Glutamatergic neuron (in vitro differentiated cells): ENCODE data around the gene PLA2G2E. TPM values are rescaled to one million over a fixed set of nuclear protein-coding genes. Genes with fewer than 3 reads are reported as not detected.

ENCODE experiments used
- DNase-seq: peaks from one replicate; pipeline ENCODE4 v3.0.0; 2022
- H3K27ac Mint-ChIP-seq: one replicate; pipeline ENCODE4 v1.8.0; 2020; ENCODE audit warnings: mild to moderate bottlenecking, mixed read lengths, inconsistent platforms; ENCODE audit not compliant: unreplicated experiment
- H3K27me3 Mint-ChIP-seq: one replicate; pipeline ENCODE4 v1.8.0; 2020; ENCODE audit warnings: mild to moderate bottlenecking, moderate library complexity, mixed read lengths, inconsistent platforms; ENCODE audit not compliant: unreplicated experiment
- H3K36me3 Mint-ChIP-seq: one replicate; pipeline ENCODE4 v1.8.0; 2020; ENCODE audit warnings: mild to moderate bottlenecking, mixed read lengths, inconsistent platforms; ENCODE audit not compliant: unreplicated experiment
- H3K4me1 Mint-ChIP-seq: one replicate; pipeline ENCODE4 v1.8.0; 2020; ENCODE audit warnings: mild to moderate bottlenecking, low read depth, mixed read lengths, inconsistent platforms; ENCODE audit not compliant: unreplicated experiment
- H3K4me3 Mint-ChIP-seq: one replicate; pipeline ENCODE4 v1.8.0; 2020; ENCODE audit warnings: mild to moderate bottlenecking, mixed read lengths, inconsistent platforms; ENCODE audit not compliant: unreplicated experiment
- H3K9me3 Mint-ChIP-seq: one replicate; pipeline ENCODE4 v1.8.0; 2020; ENCODE audit warnings: mild to moderate bottlenecking, moderate library complexity, mixed read lengths, inconsistent platforms; ENCODE audit not compliant: unreplicated experiment
- CTCF ChIP-seq: fragments of 200-600 bp; sonication (generic); IDR thresholded peaks from one replicate; pipeline ENCODE4 v1.5.0; 2021; ENCODE audit not compliant: partially characterized antibody, unreplicated experiment
- total RNA-seq: library from RNA; stranded (reverse); fragmentation: NEBNext Ultra II Directional; extraction: Animal tissue kit (Norgen Biotek cat#: 25700); gene quantifications from one replicate; pipeline ENCODE4 v1.2.1, GENCODE V29; 2021; ENCODE audit not compliant: unreplicated experiment

The PLA2G2E gene
- total RNA-seq, 1 donor from 2014 or later: not detected

GRCh38 chr1:19920132-19920710 is 3.2 kb downstream of the PLA2G2E start:
- Mint-ChIP-seq H3K36me3 (no peaks in the 10 kb centered on the region), H3K9me3 (no peaks in the 10 kb centered on the region), H3K4me1 (no peaks in the 10 kb centered on the region), H3K4me3 (no peak overlapping the region), H3K27ac (no peak overlapping the region), H3K27me3 (peaks cover 2% of the 10 kb centered on the region)
- TF ChIP-seq CTCF: no peak
- no peak for DNase-seq

- Mint-ChIP-seq H3K27ac (no peak overlapping the region), H3K27me3 (peaks cover 2% of the 10 kb centered on the region), H3K9me3 (no peaks in the 10 kb centered on the region), H3K4me1 (no peaks in the 10 kb centered on the region), H3K36me3 (no peaks in the 10 kb centered on the region), H3K4me3 (no peak overlapping the region)
- DNase-seq: peak; percentile 85
- TF ChIP-seq CTCF: peak; percentile 92
These were observed 5.4 kb downstream of the PLA2G2E start for GRCh38 chr1:19918057-19918456.

- no peaks in the 10 kb centered on the region for H3K9me3 Mint-ChIP-seq
- peaks cover 5% of the 10 kb centered on the region for H3K4me1 Mint-ChIP-seq
- no peaks in the 10 kb centered on the region for H3K36me3 Mint-ChIP-seq
- H3K4me3 Mint-ChIP-seq: no peak overlapping the region
- TF ChIP-seq CTCF: no peak
- no peaks in the 10 kb centered on the region for H3K27me3 Mint-ChIP-seq
- no peak overlapping the region for H3K27ac Mint-ChIP-seq
- DNase-seq: no peak
These were observed 12.8 kb downstream of the PLA2G2E start for GRCh38 chr1:19910650-19911049.

- Mint-ChIP-seq H3K9me3 (no peaks in the 10 kb centered on the region), H3K27me3 (no peaks in the 10 kb centered on the region), H3K4me3 (no peak overlapping the region), H3K4me1 (peaks cover 5% of the 10 kb centered on the region), H3K36me3 (no peaks in the 10 kb centered on the region), H3K27ac (no peak overlapping the region)
- TF ChIP-seq CTCF: no peak
- DNase-seq: no peak
These were observed 13.4 kb downstream of the PLA2G2E start for GRCh38 chr1:19909971-19910370.

GRCh38 chr1:19909392-19909791 is 14.0 kb downstream of the PLA2G2E start:
- H3K27ac Mint-ChIP-seq: no peak overlapping the region
- H3K9me3 Mint-ChIP-seq: no peaks in the 10 kb centered on the region
- no peak for TF ChIP-seq CTCF
- no peak for DNase-seq
- H3K36me3 Mint-ChIP-seq: no peaks in the 10 kb centered on the region
- no peak overlapping the region for H3K4me3 Mint-ChIP-seq
- H3K27me3 Mint-ChIP-seq: no peaks in the 10 kb centered on the region
- peaks cover 5% of the 10 kb centered on the region for H3K4me1 Mint-ChIP-seq
